G401 (cell line): ENCODE results near the gene FATE1. TPM values are rescaled to one million over a fixed set of nuclear protein-coding genes. Genes with fewer than 3 reads are reported as not detected.
A peak's percentile ranks its signal among the peaks of the same experiment; 100 is the strongest.

Source experiments
- DNase-seq: peaks from one replicate; pipeline ENCODE4 v3.0.0-alpha.2; 2015; ENCODE audit warnings: low spot score
- in situ Hi-C: cut with HindIII; loops from 2 replicates; pipeline ENCODE4 v1.10.0; 2016; ENCODE audit warnings: low sequenced_read_pairs, mixed read lengths
- total RNA-seq: library from RNA; depleted of rRNA; stranded (reverse); fragments of >200 nt; shearing (Covaris generic); gene quantifications from 2 replicates; pipeline ENCODE4 v1.2.3, GENCODE V29; 2014

The FATE1 gene
- total RNA-seq, 1 experiment from 2014 or later: not detected

- no peak for DNase-seq
- in situ Hi-C loops: no loop called here
Measured at GRCh38 chrX:151702026-151702714, 13.7 kb upstream of the FATE1 start.

GRCh38 chrX:151702741-151703340 lies 13.0 kb upstream of the FATE1 start:
- DNase-seq: no peak
- in situ Hi-C loops: no loop called here

- DNase-seq: no peak
- in situ Hi-C loops: no loop called here
Measured at GRCh38 chrX:151703487-151703886, 12.3 kb upstream of the FATE1 start.

- in situ Hi-C loops: no loop called here
- DNase-seq: no peak
Measured at GRCh38 chrX:151704041-151704663, 11.7 kb upstream of the FATE1 start.

DNA sequence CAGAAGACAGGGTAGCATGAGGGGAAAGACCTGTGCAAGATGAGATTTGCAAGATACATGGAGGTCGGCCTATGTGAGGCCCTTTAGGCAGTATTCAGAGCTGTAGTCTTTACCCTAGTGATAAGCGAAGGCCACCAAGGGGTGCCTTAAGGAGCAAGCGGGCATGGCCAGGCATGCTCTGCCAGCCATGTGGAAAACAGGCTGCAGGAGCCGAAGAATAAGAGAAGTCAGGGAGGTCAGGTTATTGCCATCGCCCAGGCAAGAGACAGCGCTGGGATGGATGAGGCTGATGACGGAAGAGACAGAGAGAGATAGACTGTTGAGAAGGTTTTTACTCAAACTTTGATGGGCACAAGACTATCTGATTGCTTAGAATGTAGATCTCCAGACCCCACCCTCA lies 7.0 kb upstream of the FATE1 start:
- DNase-seq: no peak
- in situ Hi-C loops: no loop called here

- no peak for DNase-seq
- in situ Hi-C loops: no loop called here
Measured at GRCh38 chrX:151710457-151710856, 5.4 kb upstream of the FATE1 start.

- DNase-seq: no peak
- in situ Hi-C loops: no loop called here
Measured at GRCh38 chrX:151711154-151711553, 4.7 kb upstream of the FATE1 start.

GRCh38 chrX:151711787-151712186 lies 4.0 kb upstream of the FATE1 start:
- no peak for DNase-seq
- in situ Hi-C loops: no loop called here

GRCh38 chrX:151712253-151712652 lies 3.6 kb upstream of the FATE1 start:
- in situ Hi-C loops: no loop called here
- no peak for DNase-seq

DNA sequence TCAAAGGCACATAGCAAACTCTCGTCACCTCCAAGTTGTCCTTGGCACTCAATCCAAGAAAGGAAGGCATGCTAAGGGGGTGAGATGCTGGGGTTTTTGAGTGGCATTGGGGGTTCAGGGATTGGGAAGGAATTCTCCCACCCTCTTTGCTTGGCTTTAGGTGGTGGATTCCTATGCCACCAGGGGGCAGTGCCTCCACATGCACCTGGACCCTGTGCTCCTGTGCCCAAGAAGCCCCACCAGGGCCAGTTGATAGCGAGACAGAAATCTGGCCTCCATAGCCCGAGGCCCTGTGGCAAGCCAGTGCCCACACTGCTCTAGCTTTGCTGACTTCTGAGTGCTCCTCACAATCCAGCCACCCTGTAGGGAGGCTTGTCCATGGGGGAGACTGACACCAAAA lies 2.0 kb upstream of the FATE1 start:
- in situ Hi-C loops: no loop called here
- no peak for DNase-seq

GRCh38 chrX:151714362-151714761 lies 1.5 kb upstream of the FATE1 start:
- in situ Hi-C loops: no loop called here
- no peak for DNase-seq

- DNase-seq: no peak
- in situ Hi-C loops: no loop called here
Measured at GRCh38 chrX:151722241-151722846, 6.5 kb downstream of the FATE1 start.

DNA sequence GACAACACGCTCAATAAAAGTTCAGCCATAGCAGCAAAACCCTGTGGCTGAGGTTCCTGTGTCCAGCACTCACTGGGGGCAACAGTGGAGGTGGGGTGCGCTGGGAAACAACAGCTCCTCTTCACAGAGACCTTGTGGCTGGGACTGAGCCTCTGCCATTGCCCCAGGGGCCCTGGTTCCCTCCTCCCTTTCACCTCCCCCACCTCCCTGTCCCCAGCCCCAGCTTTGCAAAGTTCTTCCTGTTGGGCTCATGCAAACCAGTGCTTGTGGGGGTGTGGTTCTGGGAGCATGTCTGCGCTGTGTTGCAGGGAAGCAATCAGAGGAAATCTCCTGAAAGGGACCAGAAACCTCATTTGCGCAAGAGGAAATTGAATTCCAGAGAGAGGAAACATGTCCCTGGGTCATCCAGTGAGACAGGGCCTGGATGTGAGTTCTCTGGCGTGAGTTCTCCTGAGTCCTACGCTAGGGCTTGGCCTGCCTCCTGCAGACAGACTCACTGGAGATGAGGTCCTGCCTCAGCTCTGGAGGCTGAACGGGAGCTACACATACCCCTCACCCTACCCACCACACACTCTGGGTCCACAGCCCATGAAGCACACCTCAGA lies 7.4 kb downstream of the FATE1 start:
- DNase-seq: no peak
- in situ Hi-C loops: no loop called here

DNA sequence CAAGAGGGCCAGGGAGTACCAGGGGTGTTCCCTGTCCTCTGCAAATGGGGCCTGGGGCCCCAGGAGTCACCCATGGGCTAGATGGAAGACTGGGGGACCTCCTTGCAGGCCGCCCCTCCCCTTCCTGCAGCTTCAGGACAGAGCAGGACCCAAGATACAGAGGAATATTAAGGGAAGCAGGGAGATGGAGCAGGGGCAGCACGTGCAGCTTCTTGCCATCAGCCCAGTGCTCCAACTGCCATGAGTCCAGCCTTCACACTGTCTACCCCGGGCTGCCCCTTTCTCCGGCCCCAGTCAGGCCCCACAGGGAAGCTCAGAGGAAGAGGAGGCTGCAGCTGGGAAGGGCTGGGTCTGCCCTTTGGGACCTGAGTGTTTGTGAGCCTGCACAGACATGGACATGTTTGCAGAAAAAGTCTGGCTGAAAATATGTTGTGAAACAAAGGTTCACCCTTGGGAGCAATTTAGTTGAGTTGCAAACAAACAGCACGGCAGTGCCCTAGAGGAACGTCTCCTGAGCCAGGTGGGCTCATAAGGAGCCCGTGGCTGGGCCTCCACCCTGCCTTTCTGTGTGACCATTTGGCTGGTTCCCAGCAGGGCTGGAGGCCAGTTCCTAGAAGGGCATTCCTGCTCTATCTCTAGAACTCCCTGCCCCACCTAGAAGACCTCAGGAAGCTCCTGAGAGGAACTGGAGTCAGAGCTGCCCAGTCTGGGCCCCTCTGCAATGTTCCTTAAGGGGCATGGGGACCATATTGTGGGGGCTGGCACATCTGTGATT lies 8.9 kb downstream of the FATE1 start:
- in situ Hi-C loops: no loop called here
- peak; percentile 57 for DNase-seq

GRCh38 chrX:151725338-151725614 lies 9.4 kb downstream of the FATE1 start:
- in situ Hi-C loops: no loop called here
- DNase-seq: peak; percentile 48

DNA sequence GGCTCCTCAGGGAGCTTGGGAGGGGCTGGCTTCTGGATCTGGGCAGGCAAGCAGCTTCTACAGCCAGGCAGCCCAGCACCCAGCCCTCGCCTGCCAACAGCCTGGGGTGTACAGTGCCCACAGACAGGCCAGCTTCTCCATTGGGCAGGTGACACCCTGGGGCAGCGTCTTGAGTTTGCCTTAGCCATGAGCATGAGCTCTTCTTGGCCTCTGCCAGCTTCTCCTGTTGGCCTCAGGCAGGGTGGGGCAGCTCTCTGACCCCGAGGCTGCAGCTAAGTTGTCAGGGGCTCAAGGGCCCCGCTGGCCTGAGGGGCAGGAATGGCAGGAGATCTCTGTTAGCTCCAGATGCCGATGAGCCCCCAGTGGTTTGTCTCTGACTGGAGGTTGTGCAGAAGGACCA lies 10.9 kb downstream of the FATE1 start:
- no peak for DNase-seq
- in situ Hi-C loops: no loop called here

DNA sequence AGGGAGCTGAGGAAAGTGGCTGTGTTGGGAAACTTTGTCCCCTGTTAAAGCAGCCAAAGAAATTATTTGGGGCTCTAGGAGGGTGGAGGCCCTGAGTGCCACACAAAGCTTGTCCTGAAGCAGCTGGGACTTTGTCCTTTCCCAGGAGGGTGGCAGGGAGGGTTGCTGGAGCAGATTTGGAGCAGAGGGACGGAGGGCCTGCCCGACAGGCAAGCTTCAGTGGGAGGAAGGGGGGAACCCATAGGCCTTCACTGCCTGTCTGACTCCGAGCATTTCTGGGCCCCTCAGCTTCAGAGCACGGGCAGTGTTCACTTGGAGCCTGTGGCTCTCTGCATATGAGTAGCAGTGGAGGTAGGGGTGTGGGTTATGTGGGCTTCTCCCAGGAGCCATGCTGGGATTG lies 11.5 kb downstream of the FATE1 start:
- no peak for DNase-seq
- in situ Hi-C loops: no loop called here

GRCh38 chrX:151729056-151729725 lies 13.4 kb downstream of the FATE1 start:
- in situ Hi-C loops: no loop called here
- no peak for DNase-seq

- in situ Hi-C loops: no loop called here
- no peak for DNase-seq
Measured at GRCh38 chrX:151734446-151734845, 18.6 kb downstream of the FATE1 start, which contains the start of gene CNGA2. CNGA2 (plus strand) TSS chrX:151734746; CDS start chrX:151738484, 3,738 bp downstream.
